Measurements from ENCODE around the gene SLC25A4. TPM values are rescaled to one million over a fixed set of nuclear protein-coding genes. Genes with fewer than 3 reads are reported as not detected.

Gene SLC25A4
- total RNA-seq, 3 donors from 2014 or later, result 15.2 to 21.4 (median 19.3) TPM

GRCh38 chr4:185099024-185099682, 43.9 kb upstream of the SLC25A4 start:
- DNase-seq (ENCODE audit: low spot score in 2 of 2), result no peak
- Histone ChIP-seq H3K4me3 (no peak overlapping the region), H3K36me3 (no peaks in the 10 kb centered on the region), H3K9me3 (no peaks in the 10 kb centered on the region), H3K27me3 (no peaks in the 10 kb centered on the region), H3K4me1 (no peaks in the 10 kb centered on the region), H3K27ac (no peak overlapping the region)
- TF ChIP-seq, protein P1, sequence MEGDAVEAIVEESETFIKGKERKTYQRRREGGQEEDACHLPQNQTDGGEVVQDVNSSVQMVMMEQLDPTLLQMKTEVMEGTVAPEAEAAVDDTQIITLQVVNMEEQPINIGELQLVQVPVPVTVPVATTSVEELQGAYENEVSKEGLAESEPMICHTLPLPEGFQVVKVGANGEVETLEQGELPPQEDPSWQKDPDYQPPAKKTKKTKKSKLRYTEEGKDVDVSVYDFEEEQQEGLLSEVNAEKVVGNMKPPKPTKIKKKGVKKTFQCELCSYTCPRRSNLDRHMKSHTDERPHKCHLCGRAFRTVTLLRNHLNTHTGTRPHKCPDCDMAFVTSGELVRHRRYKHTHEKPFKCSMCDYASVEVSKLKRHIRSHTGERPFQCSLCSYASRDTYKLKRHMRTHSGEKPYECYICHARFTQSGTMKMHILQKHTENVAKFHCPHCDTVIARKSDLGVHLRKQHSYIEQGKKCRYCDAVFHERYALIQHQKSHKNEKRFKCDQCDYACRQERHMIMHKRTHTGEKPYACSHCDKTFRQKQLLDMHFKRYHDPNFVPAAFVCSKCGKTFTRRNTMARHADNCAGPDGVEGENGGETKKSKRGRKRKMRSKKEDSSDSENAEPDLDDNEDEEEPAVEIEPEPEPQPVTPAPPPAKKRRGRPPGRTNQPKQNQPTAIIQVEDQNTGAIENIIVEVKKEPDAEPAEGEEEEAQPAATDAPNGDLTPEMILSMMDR (IDR thresholded peaks at IDR 0.05), result no peak
- TF ChIP-seq POLR2AphosphoS5 (IDR thresholded peaks at IDR 0.05), result no peak
- TF ChIP-seq POLR2A (IDR thresholded peaks at IDR 0.05), result no peak
- intact Hi-C loops (cut with DNase I; ENCODE audit: low total_unique reads), result no loop called here

DNA sequence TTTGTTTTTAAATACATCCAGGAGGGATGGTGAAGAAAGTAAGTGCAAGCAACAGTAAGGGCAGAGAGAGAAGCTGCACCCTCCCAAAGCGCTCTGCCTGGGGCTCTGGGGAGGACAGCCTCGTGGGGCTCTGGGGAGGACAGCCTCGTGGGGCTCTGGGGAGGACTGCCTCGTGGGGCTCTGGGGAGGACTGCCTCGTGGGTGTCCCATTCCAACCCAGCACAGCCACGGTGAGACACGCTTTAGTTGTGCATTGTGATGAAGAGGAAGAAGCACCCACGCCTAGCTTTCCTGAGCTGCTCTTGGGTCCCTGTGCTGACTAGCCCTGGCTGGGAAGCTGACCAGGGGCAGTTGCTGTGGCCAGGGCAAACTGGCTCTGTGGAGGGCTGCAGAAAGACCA, 43.1 kb upstream of the SLC25A4 start:
- no peak overlapping the region for H3K4me3 ChIP-seq
- H3K27ac ChIP-seq, result no peak overlapping the region
- H3K9me3 ChIP-seq, result no peaks in the 10 kb centered on the region
- TF ChIP-seq, protein P1 (IDR thresholded peaks at IDR 0.05), result no peak
- no peak for TF ChIP-seq POLR2AphosphoS5 (IDR thresholded peaks at IDR 0.05)
- no peak for TF ChIP-seq POLR2A (IDR thresholded peaks at IDR 0.05)
- no peaks in the 10 kb centered on the region for H3K36me3 ChIP-seq
- no peaks in the 10 kb centered on the region for H3K4me1 ChIP-seq
- DNase-seq (ENCODE audit: low spot score in 2 of 2), result no peak
- intact Hi-C loops (cut with DNase I; ENCODE audit: low total_unique reads), result no loop called here
- no peaks in the 10 kb centered on the region for H3K27me3 ChIP-seq

DNA sequence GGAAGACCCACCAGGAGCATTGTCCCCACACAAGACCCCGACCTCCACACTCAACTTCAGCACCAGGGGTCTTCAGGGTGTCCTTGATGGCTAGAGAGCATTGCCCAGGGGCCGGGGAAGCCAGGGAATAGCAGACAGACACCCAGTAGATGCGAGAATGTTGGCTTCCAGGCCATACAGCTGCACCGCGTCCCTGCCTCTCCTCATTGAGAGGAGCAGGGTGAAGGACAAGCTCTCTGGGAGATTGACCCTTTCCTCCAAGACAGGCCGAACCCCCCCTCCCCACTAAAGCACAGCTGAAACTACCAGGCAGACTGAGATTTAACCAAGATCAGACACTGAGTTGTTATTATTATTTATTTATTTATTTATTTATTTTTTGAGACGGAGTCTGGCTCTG, 42.6 kb upstream of the SLC25A4 start:
- H3K27ac ChIP-seq, result no peak overlapping the region
- H3K27me3 ChIP-seq, result no peaks in the 10 kb centered on the region
- no peak overlapping the region for H3K4me3 ChIP-seq
- TF ChIP-seq POLR2A (IDR thresholded peaks at IDR 0.05) (no peak), POLR2AphosphoS5 (IDR thresholded peaks at IDR 0.05) (no peak)
- TF ChIP-seq, protein P1 (IDR thresholded peaks at IDR 0.05), result no peak
- no peak for DNase-seq (ENCODE audit: low spot score in 2 of 2)
- no peaks in the 10 kb centered on the region for H3K36me3 ChIP-seq
- no peaks in the 10 kb centered on the region for H3K9me3 ChIP-seq
- no peaks in the 10 kb centered on the region for H3K4me1 ChIP-seq
- intact Hi-C loops (cut with DNase I; ENCODE audit: low total_unique reads), result no loop called here

- intact Hi-C loops (cut with DNase I; ENCODE audit: low total_unique reads), result no loop called here
- no peak overlapping the region for H3K27ac ChIP-seq
- TF ChIP-seq, protein P1 (IDR thresholded peaks at IDR 0.05), result no peak
- TF ChIP-seq POLR2A (IDR thresholded peaks at IDR 0.05), result no peak
- TF ChIP-seq POLR2AphosphoS5 (IDR thresholded peaks at IDR 0.05), result no peak
Observed at GRCh38 chr4:185101354-185101890, 41.6 kb upstream of the SLC25A4 start.

DNA sequence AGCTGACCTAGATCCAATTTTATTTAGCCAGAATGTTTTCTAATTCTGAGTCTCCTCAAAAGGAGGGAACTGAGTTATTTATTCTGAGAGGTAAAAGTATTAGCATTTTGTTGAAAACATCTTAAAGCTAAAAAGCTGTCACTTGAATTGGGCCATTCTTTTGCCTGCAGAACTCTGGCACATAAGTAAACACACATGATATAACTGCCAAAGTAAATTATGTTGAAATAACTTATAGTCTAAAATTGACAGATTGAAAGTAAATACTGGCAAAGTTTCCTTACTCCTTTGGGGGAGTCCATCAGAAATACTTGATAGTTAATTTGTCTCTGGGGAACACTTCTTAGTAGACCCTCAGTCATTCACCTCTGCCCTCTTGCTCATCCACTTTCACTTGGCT, 38.3 kb upstream of the SLC25A4 start:
- Histone ChIP-seq H3K4me3 (no peak overlapping the region), H3K4me1 (no peaks in the 10 kb centered on the region), H3K27me3 (no peaks in the 10 kb centered on the region), H3K9me3 (no peaks in the 10 kb centered on the region), H3K36me3 (no peaks in the 10 kb centered on the region), H3K27ac (no peak overlapping the region)
- intact Hi-C loops (cut with DNase I; ENCODE audit: low total_unique reads), result no loop called here
- TF ChIP-seq POLR2A (IDR thresholded peaks at IDR 0.05) (no peak), POLR2AphosphoS5 (IDR thresholded peaks at IDR 0.05) (no peak)
- TF ChIP-seq, protein P1 (IDR thresholded peaks at IDR 0.05), result no peak
- no peak for DNase-seq (ENCODE audit: low spot score in 2 of 2)

More at GRCh38 chr4:185101354-185101890, 41.6 kb upstream of the SLC25A4 start:
- no peak for DNase-seq (ENCODE audit: low spot score in 2 of 2)
- Histone ChIP-seq H3K36me3 (no peaks in the 10 kb centered on the region), H3K9me3 (no peaks in the 10 kb centered on the region), H3K27me3 (no peaks in the 10 kb centered on the region), H3K4me1 (no peaks in the 10 kb centered on the region), H3K4me3 (no peak overlapping the region)
